HepG2 (cell line): ENCODE measurements around the gene CTU1. TPM values are rescaled to one million over a fixed set of nuclear protein-coding genes. Genes with fewer than 3 reads are reported as not detected.

ENCODE experiments used
- ATAC-seq: fragments of 200-7000 bp; cut with Tn5 transposase; 3 replicates; pipeline ENCODE4 v1.9.1; 2020; ENCODE audit warnings: mild to moderate bottlenecking, moderate library complexity
- BruUV-seq: library from RNA; stranded (reverse); fragments of 400-500 nt; replicated peaks from 2 replicates; lab custom pipeline; 2021; lab: Mats Ljungman, UMichigan
- CTCF ChIA-PET: fragments of 300-600 bp; formaldehyde crosslinking; extraction: SDS; loops from one replicate; lab custom pipeline; 2021; ENCODE audit warnings: low total read pairs, inconsistent platforms, low intra/inter-chr PET ratio; lab: Yijun Ruan, JAX
- POLR2A ChIA-PET: fragments of 350-600 bp; sonication (Branson Sonifier 250); formaldehyde crosslinking; loops from one replicate; lab custom pipeline; 2020; ENCODE audit warnings: antibody characterized with exemption, inconsistent platforms; lab: Yijun Ruan, JAX
- DNase-seq: peaks from one replicate; pipeline ENCODE4 v3.0.0-alpha.2; 2015; ENCODE audit warnings: low spot score
- FAIRE-seq: peaks from 3 replicates; lab custom pipeline; 2011; peaks lifted over from hg19 to GRCh38; lab: Jason Lieb, UNC
- H2AFZ ChIP-seq: one replicate; pipeline ENCODE4 v1.6.1; 2011; ENCODE audit warnings: low read length, inconsistent platforms
- H3K27ac ChIP-seq: fragments of 300-600 bp; 3 replicates; pipeline ENCODE4 v1.8.0; 2011; ENCODE audit warnings: mixed run types, mild to moderate bottlenecking, mixed read lengths, low read length, inconsistent platforms; ENCODE audit not compliant: insufficient read depth; ENCODE audit errors: extremely low read length
- H3K27me3 ChIP-seq, 2 experiments: fragments of 200-600 bp in 1 of 2; 2 replicates in 1 of 2; 3 replicates in 1 of 2; pipeline versions ENCODE4 v1.6.0 to v1.8.0; 2011; ENCODE audit warnings: low read length in 2 of 2, mild to moderate bottlenecking in 2 of 2, moderate library complexity in 2 of 2, inconsistent platforms in 1 of 2; ENCODE audit not compliant: insufficient read depth in 2 of 2, control insufficient read depth in 1 of 2
- H3K36me3 ChIP-seq, 2 experiments: fragments of 200-600 bp in 1 of 2; replicated peaks in 1 of 2; 2 replicates in 1 of 2; 3 replicates in 1 of 2; pipeline versions ENCODE4 v1.5.1 to v1.8.0; 2011; ENCODE audit warnings: low read length in 2 of 2, inconsistent platforms in 1 of 2; ENCODE audit not compliant: insufficient read depth in 2 of 2, control insufficient read depth in 1 of 2
- H3K4me1 ChIP-seq: 2 replicates; pipeline ENCODE4 v1.5.1; 2012; ENCODE audit warnings: low read length, inconsistent platforms; ENCODE audit not compliant: insufficient read depth
- H3K4me2 ChIP-seq: 2 replicates; pipeline ENCODE4 v1.6.0; 2011; ENCODE audit warnings: low read depth, low read length, inconsistent platforms
- H3K4me3 ChIP-seq, 3 experiments: fragments of 200-600 bp in 1 of 3; sonication (generic), shearing (Covaris generic) in 1 of 3; replicated peaks in 1 of 3; 2 replicates each; pipeline ENCODE4 v1.5.1; 2011 to 2016; ENCODE audit warnings: low read length in 3 of 3, inconsistent platforms in 2 of 3, low read depth in 2 of 3, mild to moderate bottlenecking in 2 of 3, control low read depth in 1 of 3, mixed read lengths in 1 of 3; ENCODE audit not compliant: insufficient read depth in 1 of 3
- H3K79me2 ChIP-seq: one replicate; pipeline ENCODE4 v1.6.1; 2011; ENCODE audit warnings: low read length, inconsistent platforms; ENCODE audit not compliant: insufficient read depth
- H3K9ac ChIP-seq: 2 replicates; pipeline ENCODE4 v1.6.0; 2011; ENCODE audit warnings: mild to moderate bottlenecking, low read depth, low read length, inconsistent platforms; ENCODE audit not compliant: insufficient read depth
- H3K9me3 ChIP-seq: 2 replicates; pipeline ENCODE4 v1.5.1; 2012; ENCODE audit warnings: mild to moderate bottlenecking, low read length
- H4K20me1 ChIP-seq: 2 replicates; pipeline ENCODE4 v1.6.0; 2011; ENCODE audit warnings: inconsistent platforms, mild to moderate bottlenecking, low read length, moderate library complexity; ENCODE audit not compliant: insufficient read depth
- CEBPG ChIP-seq: IDR thresholded peaks from 2 replicates; pipeline ENCODE4 v1.6.1; 2016
- E2F2 ChIP-seq: sonication (generic); formaldehyde crosslinking; IDR thresholded peaks from 2 replicates; pipeline ENCODE4 v1.4.0; 2020; ENCODE audit warnings: missing genetic modification reagents, borderline replicate concordance
- MEF2D ChIP-seq: sonication (generic); formaldehyde crosslinking; IDR thresholded peaks from 2 replicates; pipeline ENCODE4 v1.5.1; 2020; ENCODE audit warnings: mild to moderate bottlenecking, missing genetic modification reagents
- NR1H2 ChIP-seq: sonication (generic); formaldehyde crosslinking; IDR thresholded peaks from 2 replicates; pipeline ENCODE4 v1.8.1; 2022; ENCODE audit warnings: low read depth, missing genetic modification reagents, borderline replicate concordance
- RAD51 ChIP-seq: fragments of 450-650 bp; IDR thresholded peaks from 2 replicates; pipeline ENCODE4 v1.6.1; 2016; ENCODE audit warnings: borderline replicate concordance
- SATB2 ChIP-seq: sonication (generic); formaldehyde crosslinking; IDR thresholded peaks from 2 replicates; pipeline ENCODE4 v1.5.0; 2020; ENCODE audit warnings: missing genetic modification reagents
- SMARCE1 ChIP-seq: fragments of 450-650 bp; IDR thresholded peaks from 2 replicates; pipeline ENCODE4 v1.6.1; 2017; ENCODE audit warnings: borderline replicate concordance
- SOX5 ChIP-seq: IDR thresholded peaks from 2 replicates; pipeline ENCODE4 v1.6.1; 2016; ENCODE audit warnings: borderline replicate concordance
- TFAP4 ChIP-seq: sonication (generic); IDR thresholded peaks from 2 replicates; pipeline ENCODE4 v1.6.1; 2016; ENCODE audit warnings: low read depth, borderline replicate concordance
- ZBTB2 ChIP-seq: sonication (generic); formaldehyde crosslinking; IDR thresholded peaks from 2 replicates; pipeline ENCODE4 v1.8.0; 2022; ENCODE audit warnings: low read depth, missing genetic modification reagents
- ZBTB42 ChIP-seq: sonication (generic); formaldehyde crosslinking; IDR thresholded peaks from 2 replicates; pipeline ENCODE4 v1.5.0; 2020; ENCODE audit warnings: mild to moderate bottlenecking, missing genetic modification reagents
- ZNF432 ChIP-seq: sonication (generic); formaldehyde crosslinking; IDR thresholded peaks from 2 replicates; pipeline ENCODE4 v1.5.0; 2020; ENCODE audit warnings: missing genetic modification reagents, mild to moderate bottlenecking, borderline replicate concordance
- ZNF530 ChIP-seq: sonication (generic); formaldehyde crosslinking; IDR thresholded peaks from 2 replicates; pipeline ENCODE4 v1.5.0; 2020; ENCODE audit warnings: low read depth, mild to moderate bottlenecking, missing genetic modification reagents
- ZNF883 ChIP-seq: sonication (generic); formaldehyde crosslinking; IDR thresholded peaks from 2 replicates; pipeline ENCODE4 v1.5.1; 2020; ENCODE audit warnings: mild to moderate bottlenecking, missing genetic modification reagents; ENCODE audit errors: not compliant biosample characterization
- WGBS: methylation state at CpG from one replicate; pipeline ENCODE4 v1.1.6; 2017; ENCODE audit warnings: low lambda C conversion rate; 5-methylcytosine and 5-hydroxymethylcytosine counted together
- in situ Hi-C: cut with HindIII; loops from 2 replicates; pipeline ENCODE4 v1.10.0; 2017; ENCODE audit warnings: low pct_unique_long_range_greater_than_20kb; ENCODE audit not compliant: extremely low pct_ligation_motif_present
- intact Hi-C: fragments of 100-400 bp; cut with micrococcal nuclease; formaldehyde crosslinking; loops from one replicate; pipeline ENCODE4 v1.10.0; 2022; ENCODE audit not compliant: unreplicated experiment
- polyA plus RNA-seq, 8 experiments: library from polyadenylated mRNA; depleted of rRNA in 3 of 8; stranded (reverse) in 7 of 8; unstranded in 1 of 8; fragments of >200 nt; fragmentation: Illumina TruSeq in 4 of 8; extraction: Trizol in 4 of 8; gene quantifications; 2 replicates each; pipeline versions ENCODE4 v1.2.1 to v1.2.3, GENCODE V29; 2011 to 2016; ENCODE audit warnings: low read depth in 4 of 8, missing spikeins in 1 of 8, mixed read lengths in 1 of 8; ENCODE audit not compliant: insufficient read depth in 1 of 8
- total RNA-seq, 5 experiments: library from RNA; depleted of rRNA; stranded (reverse); fragments of >200 nt; fragmentation: Illumina TruSeq; extraction: Trizol; gene quantifications; 2 replicates each; pipeline ENCODE4 v1.2.3, GENCODE V29; 2016; ENCODE audit warnings: low read depth in 1 of 5

Gene CTU1
- total and polyA plus RNA-seq, 2 of the 13 experiments (the other 11 are each of a cell fraction or from before 2014, with no cell fraction given) = 1.9 to 2.9 TPM

DNA sequence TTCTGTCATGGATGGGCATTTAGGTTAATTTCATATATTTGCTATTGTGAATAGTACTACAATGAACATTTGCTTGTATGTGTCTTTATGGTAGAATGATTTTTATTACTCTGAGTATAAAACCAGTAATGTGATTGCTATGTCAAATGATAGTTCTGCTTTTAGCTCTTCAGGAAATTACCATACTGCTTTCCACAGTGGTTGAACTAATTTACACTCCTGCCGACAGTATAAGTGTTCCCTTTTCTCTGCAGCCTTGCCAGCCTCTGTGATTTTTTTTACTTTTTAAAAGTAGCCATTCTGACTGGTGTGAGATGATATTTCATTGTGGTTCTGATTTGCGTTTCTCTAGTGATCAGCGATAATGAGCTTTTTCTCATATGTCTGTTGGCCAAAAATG is 40.4 kb upstream of the CTU1 start:
- FAIRE-seq (no peak), ATAC-seq (no peak)

GRCh38 chr19:51147663-51148062 is 39.5 kb upstream of the CTU1 start:
- CTCF ChIA-PET = no interaction called here
- DNase-seq (no peak), FAIRE-seq (no peak), ATAC-seq (no peak)
- no peaks in the 10 kb centered on the region for H3K4me1 ChIP-seq
- H3K4me3 ChIP-seq = no peak overlapping the region
- in situ Hi-C loops (no loop called here), intact Hi-C loops (no loop called here)
- POLR2A ChIA-PET = no interaction called here
- no TSS peak for BruUV-seq
- no peak overlapping the region for H2AFZ ChIP-seq
- H3K27me3 ChIP-seq = peaks cover 0 to 23% of the 10 kb centered on the region in 2 experiments; a peak in 4 of 5 replicates
- WGBS = 0% methylated on average over 1 of the region's 1 CpG
- no peak overlapping the region for H3K4me2 ChIP-seq
- H3K27ac ChIP-seq = no peak overlapping the region
- H3K36me3 ChIP-seq = no peaks in the 10 kb centered on the region
- no peaks in the 10 kb centered on the region for H3K79me2 ChIP-seq
- H3K9ac ChIP-seq = no peak overlapping the region
- no peaks in the 10 kb centered on the region for H4K20me1 ChIP-seq
- no peaks in the 10 kb centered on the region for H3K9me3 ChIP-seq
- TF ChIP-seq ZNF883 (CRISPR knock-in tag) (no peak), TFAP4 (no peak), ZNF432 (CRISPR knock-in tag) (no peak), ZBTB2 (CRISPR knock-in tag) (no peak), MEF2D (CRISPR knock-in tag) (no peak), ZNF530 (CRISPR knock-in tag) (no peak), CEBPG (CRISPR knock-in tag) (no peak), SOX5 (no peak), ZBTB42 (CRISPR knock-in tag) (no peak), RAD51 (no peak)

More for the DNA sequence above, 40.4 kb upstream of the CTU1 start:
- H3K79me2 ChIP-seq = no peaks in the 10 kb centered on the region
- BruUV-seq = no TSS peak
- no peak overlapping the region for H3K4me2 ChIP-seq
- in situ Hi-C loops (no loop called here), intact Hi-C loops (no loop called here)
- H4K20me1 ChIP-seq = no peaks in the 10 kb centered on the region
- no peak overlapping the region for H3K9ac ChIP-seq
- H3K4me1 ChIP-seq = no peaks in the 10 kb centered on the region
- no peaks in the 10 kb centered on the region for H3K36me3 ChIP-seq
- no peak for DNase-seq
- H2AFZ ChIP-seq = no peak overlapping the region
- ChIA-PET POLR2A (no interaction called here), CTCF (no interaction called here)
- no peak overlapping the region for H3K27ac ChIP-seq
- no peak overlapping the region for H3K4me3 ChIP-seq
- peaks cover 0 to 21% of the 10 kb centered on the region in 2 experiments; a peak in 4 of 5 replicates for H3K27me3 ChIP-seq
- no peak for TF ChIP-seq NR1H2 (CRISPR knock-in tag)
- TF ChIP-seq SATB2 = no peak
- TF ChIP-seq SMARCE1 = no peak
- TF ChIP-seq E2F2 (CRISPR knock-in tag) = no peak
- H3K9me3 ChIP-seq = no peaks in the 10 kb centered on the region
- 2% methylated on average over 3 of the region's 3 CpGs for WGBS
